Kidney epithelial cell (primary cell): ENCODE measurements around the gene BCAR3. TPM values are rescaled to one million over a fixed set of nuclear protein-coding genes. Genes with fewer than 3 reads are reported as not detected.

Experiments
- DNase-seq: peaks from one replicate; pipeline ENCODE4 v3.0.0-alpha.2; 2010; ENCODE audit warnings: low read depth
- H3K27me3 ChIP-seq: 2 replicates; pipeline ENCODE4 v1.6.0; 2011; ENCODE audit warnings: low read length; ENCODE audit not compliant: control insufficient read depth, insufficient read depth
- H3K36me3 ChIP-seq: 2 replicates; pipeline ENCODE4 v1.5.1; 2011; ENCODE audit warnings: low read length; ENCODE audit not compliant: control insufficient read depth, insufficient read depth
- H3K4me3 ChIP-seq: 2 replicates; pipeline ENCODE4 v1.5.1; 2011; ENCODE audit warnings: low read depth, mild to moderate bottlenecking, control low read depth, low read length
- total RNA-seq: library from RNA; depleted of rRNA; stranded (reverse); fragments of >200 nt; gene quantifications from 2 replicates; pipeline ENCODE4 v1.2.3, GENCODE V29; 2015
- TF ChIP-seq, protein P1 (sequence below): IDR thresholded peaks from 2 replicates; pipeline ENCODE4 v1.5.1; 2011; ENCODE audit warnings: mild to moderate bottlenecking, moderate library complexity, low read length, control low read depth, inconsistent platforms; ENCODE audit not compliant: insufficient read depth, poor library complexity, severe bottlenecking

BCAR3 gene
- total RNA-seq, 1 donor from 2014 or later = 93.3 TPM

DNA sequence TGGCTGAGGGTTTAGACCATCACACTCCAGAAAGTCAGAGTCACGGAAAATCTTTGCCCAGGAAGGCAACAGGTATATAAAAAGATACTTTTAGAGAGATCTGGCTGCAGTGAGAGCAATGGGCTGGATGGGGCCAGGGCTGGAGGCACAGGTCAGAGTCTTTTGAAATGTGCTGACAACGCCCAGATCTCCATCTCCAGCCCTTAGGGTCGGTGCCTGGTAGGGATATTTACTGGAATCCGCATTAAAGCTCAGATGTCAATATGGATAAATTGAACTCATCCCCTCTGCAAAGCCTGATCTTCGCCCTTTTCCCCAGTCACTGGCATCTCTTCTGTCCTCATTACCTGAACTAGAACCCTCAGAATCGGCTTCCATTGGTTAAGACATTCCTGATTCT is 82.2 kb downstream of the BCAR3 start:
- Histone ChIP-seq H3K27me3 (no peaks in the 10 kb centered on the region), H3K36me3 (no peaks in the 10 kb centered on the region), H3K4me3 (no peak overlapping the region)
- TF ChIP-seq, protein P1, sequence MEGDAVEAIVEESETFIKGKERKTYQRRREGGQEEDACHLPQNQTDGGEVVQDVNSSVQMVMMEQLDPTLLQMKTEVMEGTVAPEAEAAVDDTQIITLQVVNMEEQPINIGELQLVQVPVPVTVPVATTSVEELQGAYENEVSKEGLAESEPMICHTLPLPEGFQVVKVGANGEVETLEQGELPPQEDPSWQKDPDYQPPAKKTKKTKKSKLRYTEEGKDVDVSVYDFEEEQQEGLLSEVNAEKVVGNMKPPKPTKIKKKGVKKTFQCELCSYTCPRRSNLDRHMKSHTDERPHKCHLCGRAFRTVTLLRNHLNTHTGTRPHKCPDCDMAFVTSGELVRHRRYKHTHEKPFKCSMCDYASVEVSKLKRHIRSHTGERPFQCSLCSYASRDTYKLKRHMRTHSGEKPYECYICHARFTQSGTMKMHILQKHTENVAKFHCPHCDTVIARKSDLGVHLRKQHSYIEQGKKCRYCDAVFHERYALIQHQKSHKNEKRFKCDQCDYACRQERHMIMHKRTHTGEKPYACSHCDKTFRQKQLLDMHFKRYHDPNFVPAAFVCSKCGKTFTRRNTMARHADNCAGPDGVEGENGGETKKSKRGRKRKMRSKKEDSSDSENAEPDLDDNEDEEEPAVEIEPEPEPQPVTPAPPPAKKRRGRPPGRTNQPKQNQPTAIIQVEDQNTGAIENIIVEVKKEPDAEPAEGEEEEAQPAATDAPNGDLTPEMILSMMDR = no peak
- DNase-seq = no peak

- TF ChIP-seq, protein P1 = no peak
- no peak for DNase-seq
- Histone ChIP-seq H3K4me3 (no peak overlapping the region), H3K36me3 (no peaks in the 10 kb centered on the region), H3K27me3 (no peaks in the 10 kb centered on the region)
Observed at GRCh38 chr1:93598861-93599439, 82.7 kb downstream of the BCAR3 start.

DNA sequence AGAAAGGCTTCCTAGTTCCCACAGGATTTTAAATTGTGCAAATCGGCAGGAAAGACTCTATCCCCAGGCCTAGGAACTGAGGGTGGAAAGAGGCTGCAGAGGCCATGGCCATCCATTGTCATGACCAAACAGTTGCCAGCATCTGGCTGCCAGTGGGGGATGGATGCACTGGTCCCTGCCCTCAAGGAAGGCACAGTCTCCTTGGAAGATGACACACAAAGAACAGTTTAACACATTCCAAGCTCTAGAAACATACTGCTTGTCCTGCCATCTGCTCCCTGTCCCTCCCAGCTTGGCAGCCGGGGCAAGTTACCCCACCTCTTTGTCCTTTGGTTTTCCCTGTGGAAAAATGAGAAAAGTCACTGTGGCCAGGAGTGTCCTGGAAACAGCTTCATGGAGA is 83.2 kb downstream of the BCAR3 start:
- TF ChIP-seq, protein P1 = no peak
- Histone ChIP-seq H3K4me3 (no peak overlapping the region), H3K36me3 (no peaks in the 10 kb centered on the region), H3K27me3 (no peaks in the 10 kb centered on the region)
- DNase-seq = no peak

DNA sequence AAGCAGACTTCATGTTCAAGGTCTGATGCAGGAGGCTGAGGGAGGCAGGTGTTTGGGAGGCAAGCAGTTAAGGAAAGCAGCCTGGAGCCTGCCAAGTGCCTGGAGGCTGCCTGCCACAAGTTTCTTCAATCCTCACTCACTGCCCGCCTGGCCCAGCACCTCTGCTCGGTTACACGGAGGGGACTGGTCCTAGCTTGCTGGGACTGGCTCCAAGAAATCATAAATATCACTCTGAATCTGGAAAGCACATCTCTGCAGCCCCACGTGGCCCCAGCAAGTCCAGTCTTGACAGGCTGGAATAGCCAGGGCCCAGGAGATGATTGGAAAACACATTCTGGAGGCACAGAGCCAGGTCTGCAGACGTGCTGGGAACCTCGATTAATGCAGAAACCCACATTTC is 83.9 kb downstream of the BCAR3 start:
- H3K36me3 ChIP-seq = no peaks in the 10 kb centered on the region
- no peak for DNase-seq
- no peaks in the 10 kb centered on the region for H3K27me3 ChIP-seq
- H3K4me3 ChIP-seq = no peak overlapping the region
- TF ChIP-seq, protein P1 = no peak

- no peak overlapping the region for H3K4me3 ChIP-seq
- H3K36me3 ChIP-seq = no peaks in the 10 kb centered on the region
- DNase-seq = no peak
- no peaks in the 10 kb centered on the region for H3K27me3 ChIP-seq
- TF ChIP-seq, protein P1 = no peak
Observed at GRCh38 chr1:93596329-93597089, 85.1 kb downstream of the BCAR3 start.
